Keratinocyte (primary cell): ENCODE results near the gene ETV1.

Experiments used
- CTCF ChIP-seq, 3 experiments: IDR thresholded peaks in 1 of 3; conservative IDR thresholded peaks in 1 of 3; optimal IDR thresholded peaks in 1 of 3; 2 replicates in 2 of 3; 3 replicates in 1 of 3; pipeline versions ENCODE3 to v1.5.1; 2011; ENCODE audit warnings: low read length in 3 of 3, mild to moderate bottlenecking in 3 of 3, moderate library complexity in 2 of 3, control low read depth in 1 of 3, inconsistent platforms in 1 of 3; ENCODE audit not compliant: insufficient read depth in 2 of 3; ENCODE audit errors: extremely low read depth in 1 of 3
- EZH2 ChIP-seq: IDR thresholded peaks from one replicate; pipeline ENCODE4 v1.6.1; 2012; ENCODE audit warnings: inconsistent platforms, mild to moderate bottlenecking, low read length, moderate library complexity

DNA sequence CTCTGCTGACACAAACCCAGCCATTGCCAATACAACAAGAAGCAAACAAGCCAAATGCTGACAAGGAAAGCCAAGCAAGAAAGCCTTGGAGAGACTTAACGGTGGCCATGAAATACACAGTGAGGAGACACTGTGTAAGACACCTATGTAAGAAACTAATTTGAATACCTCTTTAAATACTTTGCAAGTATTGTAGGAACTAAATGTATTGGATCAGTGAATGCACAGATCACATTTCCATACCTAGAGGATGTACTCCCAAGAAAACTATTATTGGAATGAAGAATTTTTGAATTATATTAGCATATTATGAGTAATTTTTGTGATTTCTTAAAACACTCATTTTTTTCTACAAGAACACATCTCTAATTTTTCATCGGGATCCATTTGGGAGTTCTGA, 34.0 kb downstream of the ETV1 start:
- TF ChIP-seq CTCF (optimal IDR thresholded peaks at IDR 0.05 in 1 of 3, IDR thresholded peaks at IDR 0.05 in 1 of 3, conservative IDR thresholded peaks at IDR 0.05 in 1 of 3; ENCODE audit: extremely low read depth in 1 of 3, insufficient read depth in 2 of 3, low read length in 3 of 3), result no peak
- no peak for TF ChIP-seq EZH2
